Stimulated activated CD8-positive, alpha-beta memory T cell treated with anti-CD3 and anti-CD28 coated beads, Interleukin-4, amount 100 ng/mL, for 48 hours (primary cell): ENCODE data around the gene FBXO41.

ENCODE experiments used
- DNase-seq: peaks from one replicate; pipeline ENCODE4 v3.0.0-alpha.2; 2020

Gene FBXO41

GRCh38 chr2:73260338-73260984 is 23.8 kb downstream of the FBXO41 start:
- no peak for DNase-seq

GRCh38 chr2:73259704-73260337 is 24.5 kb downstream of the FBXO41 start:
- DNase-seq = no peak

GRCh38 chr2:73259276-73259675 is 25.0 kb downstream of the FBXO41 start:
- no peak for DNase-seq

GRCh38 chr2:73258913-73259215 is 25.4 kb downstream of the FBXO41 start:
- DNase-seq = no peak

- no peak for DNase-seq
Measured at GRCh38 chr2:73258186-73258912, 25.9 kb downstream of the FBXO41 start.

- DNase-seq = no peak
Measured at GRCh38 chr2:73257425-73258125, 26.7 kb downstream of the FBXO41 start.

GRCh38 chr2:73257021-73257420 is 27.3 kb downstream of the FBXO41 start:
- DNase-seq = no peak

- no peak for DNase-seq
Measured at GRCh38 chr2:73256618-73256922, 27.7 kb downstream of the FBXO41 start.

- no peak for DNase-seq
Measured at GRCh38 chr2:73255907-73256617, 28.2 kb downstream of the FBXO41 start.

GRCh38 chr2:73255007-73255644 is 29.2 kb downstream of the FBXO41 start:
- no peak for DNase-seq

GRCh38 chr2:73254343-73255006 is 29.8 kb downstream of the FBXO41 start:
- no peak for DNase-seq

- DNase-seq = no peak
Measured at GRCh38 chr2:73253901-73254300, 30.4 kb downstream of the FBXO41 start.

- DNase-seq = no peak
Measured at GRCh38 chr2:73253400-73253799, 30.9 kb downstream of the FBXO41 start.

- DNase-seq = no peak
Measured at GRCh38 chr2:73252238-73253027, 31.8 kb downstream of the FBXO41 start.

GRCh38 chr2:73250872-73251846 is 33.1 kb downstream of the FBXO41 start:
- no peak for DNase-seq

GRCh38 chr2:73249636-73250035 is 34.6 kb downstream of the FBXO41 start:
- DNase-seq = no peak

- DNase-seq = no peak
Measured at GRCh38 chr2:73246850-73247249, 37.4 kb downstream of the FBXO41 start.

- no peak for DNase-seq
Measured at GRCh38 chr2:73244580-73244979, 39.7 kb downstream of the FBXO41 start.

- no peak for DNase-seq
Measured at GRCh38 chr2:73243884-73244570, 40.3 kb downstream of the FBXO41 start.
